Stimulated activated naive CD8-positive, alpha-beta T cell treated with anti-CD3 and anti-CD28 coated beads, Interleukin-15, Interleukin-2, amounts not matched to agents 100 U/mL and 50 U/mL, for 24 hours (primary cell): ENCODE results near the gene AUTS2.

Experiments used
- ATAC-seq: fragments of 150-1000 bp; cut with Tn5 transposase; one replicate; pipeline ENCODE4 v1.10.0; 2021
- DNase-seq: peaks from one replicate; pipeline ENCODE4 v3.0.0; 2021

The AUTS2 gene

GRCh38 chr7:69939317-69939716 is 341.0 kb downstream of the AUTS2 start:
- ATAC-seq (no peak), DNase-seq (no peak)

- DNase-seq, result no peak
- no peak for ATAC-seq
Observed at GRCh38 chr7:69941077-69941651, 342.9 kb downstream of the AUTS2 start.

- DNase-seq, result no peak
- no peak for ATAC-seq
Observed at GRCh38 chr7:69942573-69942972, 344.3 kb downstream of the AUTS2 start.

- ATAC-seq (no peak), DNase-seq (no peak)
Observed at GRCh38 chr7:69946901-69947300, 348.6 kb downstream of the AUTS2 start.

GRCh38 chr7:69947998-69948397 is 349.7 kb downstream of the AUTS2 start:
- ATAC-seq, result no peak
- no peak for DNase-seq

- DNase-seq, result no peak
- ATAC-seq, result no peak
Observed at GRCh38 chr7:69949122-69949521, 350.8 kb downstream of the AUTS2 start.

GRCh38 chr7:69951458-69951857 is 353.2 kb downstream of the AUTS2 start:
- DNase-seq (no peak), ATAC-seq (no peak)

- ATAC-seq (no peak), DNase-seq (no peak)
Observed at GRCh38 chr7:69953136-69954067, 355.1 kb downstream of the AUTS2 start.

GRCh38 chr7:69956541-69956940 is 358.3 kb downstream of the AUTS2 start:
- ATAC-seq (no peak), DNase-seq (no peak)

- no peak for DNase-seq
- no peak for ATAC-seq
Observed at GRCh38 chr7:69957661-69958060, 359.4 kb downstream of the AUTS2 start.

GRCh38 chr7:69959789-69960499 is 361.7 kb downstream of the AUTS2 start:
- no peak for DNase-seq
- ATAC-seq, result no peak

GRCh38 chr7:69961436-69961835 is 363.2 kb downstream of the AUTS2 start:
- ATAC-seq, result no peak
- DNase-seq, result no peak

GRCh38 chr7:69962186-69963065 is 364.2 kb downstream of the AUTS2 start:
- no peak for DNase-seq
- no peak for ATAC-seq

GRCh38 chr7:69963393-69963792 is 365.1 kb downstream of the AUTS2 start:
- DNase-seq (no peak), ATAC-seq (no peak)

GRCh38 chr7:69966766-69967591 is 368.7 kb downstream of the AUTS2 start:
- DNase-seq, result no peak
- ATAC-seq, result no peak

- DNase-seq (no peak), ATAC-seq (no peak)
Observed at GRCh38 chr7:69967689-69968450, 369.6 kb downstream of the AUTS2 start.

GRCh38 chr7:69968969-69969556 is 370.8 kb downstream of the AUTS2 start:
- ATAC-seq (no peak), DNase-seq (no peak)

- DNase-seq (no peak), ATAC-seq (no peak)
Observed at GRCh38 chr7:69981646-69982045, 383.4 kb downstream of the AUTS2 start.

- no peak for ATAC-seq
- no peak for DNase-seq
Observed at GRCh38 chr7:69982197-69982596, 383.9 kb downstream of the AUTS2 start.

- ATAC-seq, result no peak
Observed at GRCh38 chr7:69989551-69989950, 391.3 kb downstream of the AUTS2 start.

More at GRCh38 chr7:69989551-69989950, 391.3 kb downstream of the AUTS2 start:
- DNase-seq, result no peak
